Measurements from ENCODE around the gene PDP2. TPM values are rescaled to one million over a fixed set of nuclear protein-coding genes. Genes with fewer than 3 reads are reported as not detected.

The PDP2 gene
- polyA plus RNA-seq, 1 of the 3 experiments (the other 2 are of a cell fraction), result 4.7 TPM

DNA sequence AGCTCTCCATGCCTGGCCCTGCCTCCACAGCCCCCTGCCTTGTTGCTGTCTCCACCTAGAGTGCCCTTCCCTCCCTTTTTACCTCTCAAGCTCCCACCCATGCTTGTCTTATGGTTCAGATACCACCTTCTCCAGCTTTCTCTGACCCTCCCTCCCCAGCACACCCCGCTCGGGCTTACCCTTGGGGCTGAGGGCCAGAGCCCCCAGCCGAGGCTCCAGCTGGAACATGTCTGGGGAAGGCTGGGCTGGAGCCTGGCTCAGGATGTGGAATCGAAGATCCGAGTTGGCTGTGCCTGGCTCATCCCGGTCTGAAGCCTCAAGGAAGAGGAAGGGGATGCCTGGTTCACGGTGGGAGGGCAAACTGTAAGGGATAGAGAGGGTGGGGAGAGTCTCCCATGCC lies 34.7 kb downstream of the PDP2 start:
- H3K36me3 ChIP-seq (replicated peaks in 1 of 2; ENCODE audit: control insufficient read depth in 1 of 2, insufficient read depth in 2 of 2, low read length in 1 of 2), result no peaks in the 10 kb centered on the region
- H3K9ac ChIP-seq, result no peak overlapping the region
- no peak for DNase-seq
- no peaks in the 10 kb centered on the region for H3K79me2 ChIP-seq (ENCODE audit: insufficient read depth)
- TF ChIP-seq TCF12 (IDR thresholded peaks at IDR 0.05), result no peak
- TF ChIP-seq, protein P1, sequence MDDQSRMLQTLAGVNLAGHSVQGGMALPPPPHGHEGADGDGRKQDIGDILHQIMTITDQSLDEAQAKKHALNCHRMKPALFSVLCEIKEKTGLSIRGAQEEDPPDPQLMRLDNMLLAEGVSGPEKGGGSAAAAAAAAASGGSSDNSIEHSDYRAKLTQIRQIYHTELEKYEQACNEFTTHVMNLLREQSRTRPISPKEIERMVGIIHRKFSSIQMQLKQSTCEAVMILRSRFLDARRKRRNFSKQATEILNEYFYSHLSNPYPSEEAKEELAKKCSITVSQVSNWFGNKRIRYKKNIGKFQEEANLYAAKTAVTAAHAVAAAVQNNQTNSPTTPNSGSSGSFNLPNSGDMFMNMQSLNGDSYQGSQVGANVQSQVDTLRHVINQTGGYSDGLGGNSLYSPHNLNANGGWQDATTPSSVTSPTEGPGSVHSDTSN (IDR thresholded peaks at IDR 0.05), result no peak
- TF ChIP-seq EZH2phosphoT487 (IDR thresholded peaks at IDR 0.05; ENCODE audit: borderline replicate concordance, low read depth), result no peak
- TF ChIP-seq, protein P2, sequence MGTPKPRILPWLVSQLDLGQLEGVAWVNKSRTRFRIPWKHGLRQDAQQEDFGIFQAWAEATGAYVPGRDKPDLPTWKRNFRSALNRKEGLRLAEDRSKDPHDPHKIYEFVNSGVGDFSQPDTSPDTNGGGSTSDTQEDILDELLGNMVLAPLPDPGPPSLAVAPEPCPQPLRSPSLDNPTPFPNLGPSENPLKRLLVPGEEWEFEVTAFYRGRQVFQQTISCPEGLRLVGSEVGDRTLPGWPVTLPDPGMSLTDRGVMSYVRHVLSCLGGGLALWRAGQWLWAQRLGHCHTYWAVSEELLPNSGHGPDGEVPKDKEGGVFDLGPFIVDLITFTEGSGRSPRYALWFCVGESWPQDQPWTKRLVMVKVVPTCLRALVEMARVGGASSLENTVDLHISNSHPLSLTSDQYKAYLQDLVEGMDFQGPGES (IDR thresholded peaks at IDR 0.05; ENCODE audit: low read depth, low read length), result no peak
- TF ChIP-seq RAD21 (IDR thresholded peaks at IDR 0.05; ENCODE audit: low read length), result no peak
- TF ChIP-seq TAF1 (IDR thresholded peaks at IDR 0.05; ENCODE audit: borderline replicate concordance, low read depth, low read length), result no peak
- no peak for TF ChIP-seq YY1 (IDR thresholded peaks at IDR 0.05; ENCODE audit: low read depth)
- no peak for TF ChIP-seq FOSL2 (IDR thresholded peaks at IDR 0.05; ENCODE audit: borderline replicate concordance, low read depth)
- no peak for TF ChIP-seq FOXJ3 (CRISPR knock-in tag; IDR thresholded peaks at IDR 0.05)
- TF ChIP-seq, protein P3, sequence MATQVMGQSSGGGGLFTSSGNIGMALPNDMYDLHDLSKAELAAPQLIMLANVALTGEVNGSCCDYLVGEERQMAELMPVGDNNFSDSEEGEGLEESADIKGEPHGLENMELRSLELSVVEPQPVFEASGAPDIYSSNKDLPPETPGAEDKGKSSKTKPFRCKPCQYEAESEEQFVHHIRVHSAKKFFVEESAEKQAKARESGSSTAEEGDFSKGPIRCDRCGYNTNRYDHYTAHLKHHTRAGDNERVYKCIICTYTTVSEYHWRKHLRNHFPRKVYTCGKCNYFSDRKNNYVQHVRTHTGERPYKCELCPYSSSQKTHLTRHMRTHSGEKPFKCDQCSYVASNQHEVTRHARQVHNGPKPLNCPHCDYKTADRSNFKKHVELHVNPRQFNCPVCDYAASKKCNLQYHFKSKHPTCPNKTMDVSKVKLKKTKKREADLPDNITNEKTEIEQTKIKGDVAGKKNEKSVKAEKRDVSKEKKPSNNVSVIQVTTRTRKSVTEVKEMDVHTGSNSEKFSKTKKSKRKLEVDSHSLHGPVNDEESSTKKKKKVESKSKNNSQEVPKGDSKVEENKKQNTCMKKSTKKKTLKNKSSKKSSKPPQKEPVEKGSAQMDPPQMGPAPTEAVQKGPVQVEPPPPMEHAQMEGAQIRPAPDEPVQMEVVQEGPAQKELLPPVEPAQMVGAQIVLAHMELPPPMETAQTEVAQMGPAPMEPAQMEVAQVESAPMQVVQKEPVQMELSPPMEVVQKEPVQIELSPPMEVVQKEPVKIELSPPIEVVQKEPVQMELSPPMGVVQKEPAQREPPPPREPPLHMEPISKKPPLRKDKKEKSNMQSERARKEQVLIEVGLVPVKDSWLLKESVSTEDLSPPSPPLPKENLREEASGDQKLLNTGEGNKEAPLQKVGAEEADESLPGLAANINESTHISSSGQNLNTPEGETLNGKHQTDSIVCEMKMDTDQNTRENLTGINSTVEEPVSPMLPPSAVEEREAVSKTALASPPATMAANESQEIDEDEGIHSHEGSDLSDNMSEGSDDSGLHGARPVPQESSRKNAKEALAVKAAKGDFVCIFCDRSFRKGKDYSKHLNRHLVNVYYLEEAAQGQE (IDR thresholded peaks at IDR 0.05; ENCODE audit: low read depth, low read length), result no peak
- H3K27ac ChIP-seq (ENCODE audit: low read depth in 2 of 2, low read length in 1 of 2), result no peak overlapping the region
- H3K27me3 ChIP-seq (ENCODE audit: insufficient read depth), result no peaks in the 10 kb centered on the region
- H3F3A ChIP-seq (replicated peaks; ENCODE audit: insufficient read depth), result no peaks in the 10 kb centered on the region
- no peaks in the 10 kb centered on the region for H3K9me2 ChIP-seq
- H3K4me2 ChIP-seq, result no peak overlapping the region
- ChIA-PET POLR2A (no interaction called here), CTCF (interaction anchor here (1.0 to 1.2 kb wide), 2 partner anchors 13 to 20 kb away, joined by 4 to 6 read pairs; no protein-coding TSS in a partner anchor)
- no peaks in the 10 kb centered on the region for H4K20me1 ChIP-seq (ENCODE audit: insufficient read depth)
- 31% methylated on average over 7 of the region's 7 CpGs for WGBS (ENCODE audit: low lambda C conversion rate)
- H2AFZ ChIP-seq (ENCODE audit: low read depth), result no peak overlapping the region
- H3K4me3 ChIP-seq (ENCODE audit: low read depth in 2 of 2, low read length in 1 of 2), result no peak overlapping the region
- H3K4me1 ChIP-seq (ENCODE audit: control insufficient read depth in 1 of 2, insufficient read depth in 2 of 2, low read depth in 1 of 2, low read length in 1 of 2), result no peaks in the 10 kb centered on the region; a peak in 1 of 4 replicates
- no peaks in the 10 kb centered on the region for H3K9me3 ChIP-seq

DNA sequence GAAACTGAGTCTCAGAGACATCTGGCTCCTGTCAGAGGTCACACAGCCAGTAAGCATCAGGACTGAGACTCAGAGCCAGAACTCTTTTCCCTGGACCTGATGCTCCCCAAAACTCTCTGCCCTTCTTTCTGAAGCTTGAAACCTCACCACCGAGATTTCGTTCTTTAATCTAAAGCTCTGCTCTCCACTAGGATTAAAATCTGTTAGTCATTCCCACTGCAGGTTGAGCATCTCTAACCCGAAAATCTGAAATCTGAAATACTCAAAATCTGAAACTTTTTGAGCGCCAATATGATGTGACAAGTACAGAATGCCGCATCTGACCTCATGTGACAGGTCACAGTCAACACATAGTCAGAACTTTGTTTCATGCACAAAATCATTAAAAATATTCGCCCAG lies 36.2 kb downstream of the PDP2 start:
- Histone ChIP-seq H3K27me3 (ENCODE audit: insufficient read depth) (no peaks in the 10 kb centered on the region), H3K4me1 (ENCODE audit: control insufficient read depth in 1 of 2, insufficient read depth in 2 of 2, low read depth in 1 of 2, low read length in 1 of 2) (no peaks in the 10 kb centered on the region; a peak in 1 of 4 replicates), H3K27ac (ENCODE audit: low read depth in 2 of 2, low read length in 1 of 2) (no peak overlapping the region), H3K36me3 (replicated peaks in 1 of 2; ENCODE audit: control insufficient read depth in 1 of 2, insufficient read depth in 2 of 2, low read length in 1 of 2) (no peaks in the 10 kb centered on the region), H4K20me1 (ENCODE audit: insufficient read depth) (no peaks in the 10 kb centered on the region), H3K9ac (no peak overlapping the region), H3F3A (replicated peaks; ENCODE audit: insufficient read depth) (no peaks in the 10 kb centered on the region), H3K79me2 (ENCODE audit: insufficient read depth) (no peaks in the 10 kb centered on the region), H2AFZ (ENCODE audit: low read depth) (no peak overlapping the region), H3K9me3 (no peaks in the 10 kb centered on the region), H3K4me2 (no peak overlapping the region), H3K4me3 (ENCODE audit: low read depth in 2 of 2, low read length in 1 of 2) (no peak overlapping the region), H3K9me2 (no peaks in the 10 kb centered on the region)
- WGBS (ENCODE audit: low lambda C conversion rate), result 65% methylated on average over 6 of the region's 6 CpGs
- ChIA-PET POLR2A (no interaction called here), CTCF (interaction anchor here (0.9 to 13.6 kb wide), 4 partner anchors 12 to 239 kb away, joined by 3 to 174 read pairs (median 8); no protein-coding TSS in a partner anchor)
- no peak for DNase-seq
- no peak for TF ChIP-seq CHD2 (IDR thresholded peaks at IDR 0.05; ENCODE audit: low read length, partially characterized antibody)
- TF ChIP-seq, protein P4, sequence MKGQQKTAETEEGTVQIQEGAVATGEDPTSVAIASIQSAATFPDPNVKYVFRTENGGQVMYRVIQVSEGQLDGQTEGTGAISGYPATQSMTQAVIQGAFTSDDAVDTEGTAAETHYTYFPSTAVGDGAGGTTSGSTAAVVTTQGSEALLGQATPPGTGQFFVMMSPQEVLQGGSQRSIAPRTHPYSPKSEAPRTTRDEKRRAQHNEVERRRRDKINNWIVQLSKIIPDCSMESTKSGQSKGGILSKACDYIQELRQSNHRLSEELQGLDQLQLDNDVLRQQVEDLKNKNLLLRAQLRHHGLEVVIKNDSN (IDR thresholded peaks at IDR 0.05; ENCODE audit: borderline replicate concordance, low read depth), result no peak
